Stimulated activated CD4-positive, alpha-beta T cell treated with anti-CD3 and anti-CD28 coated beads, Interleukin-4, amount 100 ng/mL, for 48 hours (primary cell): ENCODE results near the gene ZNF331.
A peak's percentile ranks its signal among the peaks of the same experiment; 100 is the strongest.
"Not testable (repeated sequence)": the region's sequence is repeated elsewhere in the genome, so short reads cannot be mapped to it uniquely, and the experiment has no call there.

Experiments used
- DNase-seq, 2 donors: peaks; one replicate each; pipeline ENCODE4 v3.0.0-alpha.2; 2020; ENCODE audit warnings: low read depth in 2 of 2

ZNF331 gene

DNA sequence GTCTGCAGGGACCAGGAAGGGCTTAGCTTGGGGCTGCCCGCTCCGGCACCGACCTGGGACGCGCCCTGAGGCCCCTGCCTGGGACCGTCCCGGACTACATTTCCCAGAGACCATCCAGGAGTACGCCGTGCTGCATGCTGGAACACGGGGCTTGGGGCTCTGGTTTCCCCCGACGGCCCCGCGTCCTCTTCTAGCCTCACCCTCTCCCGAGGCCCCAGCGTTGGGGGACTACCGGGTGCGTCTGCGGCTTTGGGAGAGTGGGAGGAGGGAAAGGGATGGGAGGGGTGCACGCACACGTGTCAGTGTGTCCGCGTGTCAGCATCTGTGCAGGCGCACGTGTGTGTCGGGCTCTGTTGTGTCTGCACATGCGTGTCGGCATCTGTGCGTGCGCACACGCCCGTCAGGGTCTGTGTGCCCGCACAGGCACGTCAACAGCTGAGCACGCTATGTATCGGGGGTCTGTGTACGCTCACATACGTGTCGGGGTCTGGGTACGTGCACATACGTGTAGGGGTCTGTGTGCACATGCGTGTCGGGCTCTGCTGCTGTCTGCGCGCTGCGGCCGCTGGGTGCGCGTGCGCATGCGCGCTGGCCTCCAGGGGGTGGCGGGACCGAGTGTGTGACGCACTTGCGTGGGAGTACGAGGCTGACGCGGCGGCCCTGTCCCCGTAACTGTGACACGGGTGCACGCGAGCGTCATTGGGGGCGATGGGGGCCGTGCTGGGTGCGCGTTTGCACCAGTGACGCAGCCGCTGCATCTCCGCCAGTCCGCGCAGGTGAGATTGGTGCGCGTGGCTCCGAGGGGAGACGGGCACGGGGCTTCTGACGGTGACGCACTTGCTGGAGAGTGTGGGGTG is at the start of gene ZNF331:
TSS of gene ZNF331 (plus strand) at position 625 of the 857 bp plus-strand sequence. CDS start 31,232 bp downstream, outside the sequence.
- DNase-seq, result peak; percentile 73 to 81

- no peak for DNase-seq
These were observed 45.8 kb upstream of the ZNF331 start for GRCh38 chr19:53492153-53492552.

GRCh38 chr19:53497311-53498023 is 40.5 kb upstream of the ZNF331 start:
- DNase-seq, result not testable (repeated sequence)

DNA sequence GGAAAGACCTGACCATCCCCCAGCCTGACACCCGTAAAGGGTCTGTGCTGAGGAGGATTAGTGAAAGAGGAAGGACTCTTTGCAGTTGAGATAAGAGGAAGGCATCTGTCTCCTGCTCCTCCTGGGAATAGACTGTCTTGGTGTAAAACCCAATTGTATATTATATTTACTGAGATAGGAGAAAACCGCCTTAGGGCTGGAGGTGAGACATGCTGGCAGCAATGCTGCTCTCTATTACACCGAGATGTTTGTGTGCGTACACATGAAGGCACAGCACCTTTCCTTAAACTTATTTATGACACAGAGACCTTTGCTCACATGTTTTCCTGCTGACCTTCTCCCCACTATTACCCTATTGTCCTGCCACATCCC is 39.9 kb upstream of the ZNF331 start:
- not testable (repeated sequence) for DNase-seq

- not testable (repeated sequence) for DNase-seq
These were observed 34.8 kb upstream of the ZNF331 start for GRCh38 chr19:53503151-53503550.

- not testable (repeated sequence) for DNase-seq
These were observed 34.1 kb upstream of the ZNF331 start for GRCh38 chr19:53503671-53504364.

DNA sequence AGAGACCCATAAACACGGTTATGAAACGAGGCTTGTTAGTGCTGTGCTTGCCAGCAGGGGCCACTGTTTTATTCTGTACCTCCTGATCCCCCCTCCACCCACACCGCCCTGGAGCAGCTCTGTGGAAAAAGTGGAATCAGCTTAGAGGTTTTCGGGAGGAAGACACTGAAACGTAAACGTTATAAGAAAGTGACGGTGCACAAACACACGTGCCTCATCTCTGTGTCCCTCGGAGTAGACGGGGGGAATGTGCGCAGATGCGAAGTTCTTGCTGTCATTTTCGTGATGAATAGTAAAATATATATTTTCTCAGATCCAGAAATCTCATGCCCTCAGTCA is 33.6 kb upstream of the ZNF331 start:
- DNase-seq, result not testable (repeated sequence)

DNA sequence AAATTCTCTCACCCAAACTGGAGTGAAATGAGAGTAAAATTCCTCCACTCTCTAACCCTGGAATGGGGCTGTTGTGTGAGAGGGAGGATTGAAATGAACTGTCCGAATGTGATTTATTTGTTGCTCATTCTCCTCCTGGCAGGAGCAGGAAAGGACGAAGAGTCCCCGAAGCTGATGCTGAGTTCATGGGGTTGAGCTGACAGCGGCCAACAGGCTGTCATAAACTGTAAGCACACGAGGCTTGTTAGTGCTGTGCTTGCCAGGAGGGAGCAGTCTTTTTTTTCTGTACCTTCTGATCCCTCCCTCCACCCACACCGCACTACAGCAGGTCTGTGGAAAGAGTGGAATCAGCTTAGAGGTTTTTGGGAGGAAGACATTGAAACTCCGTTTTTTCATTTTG is 33.1 kb upstream of the ZNF331 start:
- no peak for DNase-seq

DNA sequence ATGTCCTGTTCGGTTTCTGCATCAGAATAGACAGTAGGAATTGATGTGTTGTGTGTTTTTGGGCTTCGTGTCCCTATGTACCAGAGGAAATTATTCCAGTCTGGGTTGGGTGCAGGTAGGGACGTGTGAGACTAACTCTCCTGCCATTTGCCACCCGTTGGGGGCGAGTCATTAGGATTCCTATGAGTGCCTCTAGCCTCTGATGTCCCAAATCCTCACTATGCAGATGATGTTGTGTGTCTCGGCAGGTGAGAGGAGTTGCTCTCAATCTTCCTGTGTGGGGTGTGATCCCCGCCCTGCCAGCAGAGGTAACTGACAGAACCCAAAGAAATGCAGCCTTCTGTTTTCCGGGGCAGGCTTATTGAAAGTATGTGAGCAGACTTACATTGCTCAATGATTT is 31.2 kb upstream of the ZNF331 start:
- no peak for DNase-seq

GRCh38 chr19:53507523-53508442 is 30.2 kb upstream of the ZNF331 start:
- no peak for DNase-seq

DNA sequence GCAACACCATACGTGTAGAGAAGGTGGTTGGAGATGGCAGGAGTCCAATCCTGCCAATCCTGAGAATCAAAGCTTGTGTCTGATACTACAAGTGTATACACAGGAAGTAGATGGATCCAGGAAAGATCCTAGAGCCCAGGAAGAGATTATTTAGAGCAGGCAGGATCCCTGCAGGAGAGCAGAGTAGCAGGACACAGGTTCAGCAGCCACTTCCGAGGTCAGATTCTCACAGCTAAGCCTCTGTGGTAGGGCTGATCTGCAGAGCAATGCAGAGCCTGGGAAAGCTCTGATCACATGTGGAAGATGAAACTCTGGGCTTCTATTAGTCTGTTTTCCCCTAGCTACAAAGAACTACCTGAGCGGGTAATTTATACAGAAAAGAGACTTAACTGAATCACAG is 28.5 kb upstream of the ZNF331 start:
- no peak for DNase-seq

GRCh38 chr19:53509845-53510244 is 28.1 kb upstream of the ZNF331 start:
- no peak for DNase-seq

DNA sequence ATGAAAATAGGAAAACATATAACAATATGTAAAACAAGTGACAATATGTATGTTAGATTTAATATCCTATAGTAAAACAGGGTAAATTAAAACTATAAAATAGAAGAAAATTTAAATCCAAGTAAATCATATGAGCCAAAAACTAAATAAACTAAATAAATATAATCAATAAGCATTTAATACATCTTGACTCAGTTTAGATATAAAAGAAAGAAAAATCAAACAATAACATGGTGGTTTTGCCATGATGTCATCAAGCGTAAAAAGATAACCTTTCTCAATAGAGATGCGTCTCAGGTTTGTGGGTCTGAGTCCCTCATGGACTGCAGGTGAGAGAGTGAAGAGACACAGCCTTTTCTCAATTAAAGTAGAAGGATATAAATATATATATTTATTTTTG is 26.6 kb upstream of the ZNF331 start:
- no peak for DNase-seq

DNA sequence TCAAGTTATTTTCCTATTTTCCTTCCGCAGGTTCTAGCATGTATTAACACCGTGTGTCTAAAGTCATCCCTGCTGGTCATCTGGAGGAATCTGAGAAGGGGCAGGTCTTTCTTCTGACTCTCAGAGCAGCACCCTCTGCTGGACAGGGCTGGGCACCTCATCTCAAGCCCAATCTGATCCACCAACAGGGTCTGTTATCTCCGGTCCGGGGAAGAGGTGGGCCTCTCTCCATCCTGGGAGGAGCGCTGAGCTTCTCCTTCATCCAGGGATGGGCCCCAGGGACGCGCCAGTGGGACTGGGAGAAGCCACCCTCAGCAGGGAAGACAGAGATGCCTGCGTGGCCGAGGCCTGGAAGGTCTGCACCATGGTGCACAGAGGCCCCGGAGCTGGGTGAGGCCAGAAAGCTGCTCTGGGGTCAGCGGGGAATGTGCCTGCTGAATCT is 26.0 kb upstream of the ZNF331 start:
- peak; percentile 28 for DNase-seq

- DNase-seq, result not testable (repeated sequence)
These were observed 22.9 kb upstream of the ZNF331 start for GRCh38 chr19:53515047-53515446.

DNA sequence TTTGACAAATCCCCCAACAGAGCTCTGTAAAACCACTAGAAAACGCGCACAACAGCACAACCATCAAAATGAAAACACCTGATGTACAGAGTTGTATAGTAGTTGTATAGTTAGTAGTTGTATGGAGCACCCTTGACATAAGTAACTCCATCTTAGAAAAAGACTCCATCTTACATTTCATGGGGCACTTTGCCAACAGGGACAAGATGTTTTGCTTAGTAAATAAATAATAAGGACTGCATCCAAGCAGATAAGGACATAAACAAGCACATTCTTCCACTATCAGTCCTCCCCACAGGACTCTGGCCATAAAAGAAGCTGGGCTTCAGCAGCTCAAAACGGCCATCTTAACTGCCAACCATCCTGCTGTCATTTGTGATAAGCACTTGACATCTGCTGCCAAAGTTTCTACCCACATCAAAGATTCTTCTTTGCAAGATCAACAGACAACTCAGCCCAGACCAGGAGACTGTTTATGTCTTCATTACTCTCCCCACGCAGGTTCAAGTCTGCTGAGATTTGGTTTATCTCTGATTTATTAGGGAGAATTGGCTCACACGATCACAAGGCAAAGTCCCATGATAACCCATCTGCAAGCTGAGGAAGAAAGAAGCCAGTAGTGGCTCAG is 20.7 kb upstream of the ZNF331 start:
- no peak for DNase-seq

- no peak for DNase-seq
These were observed 19.8 kb upstream of the ZNF331 start for GRCh38 chr19:53518121-53518520.

DNA sequence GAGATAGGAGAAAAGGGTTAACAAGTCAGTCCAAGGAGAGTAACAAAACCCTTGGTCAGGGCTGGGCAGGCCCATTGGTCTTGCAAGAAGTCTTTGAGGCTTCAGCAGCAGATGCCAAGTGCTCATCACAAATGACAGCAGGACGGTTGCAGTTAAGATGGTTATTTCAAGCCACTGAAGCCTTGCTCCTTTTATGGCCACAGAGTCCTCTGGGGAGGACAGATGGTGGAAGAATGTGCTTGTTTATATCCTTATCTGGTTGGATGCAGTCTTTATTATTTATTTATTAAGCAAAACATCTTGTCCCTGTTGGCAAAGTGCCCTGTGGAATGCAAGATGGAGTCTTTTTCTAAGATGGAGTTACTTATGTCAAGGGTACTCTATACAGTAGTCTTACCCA is 19.2 kb upstream of the ZNF331 start:
- DNase-seq, result no peak

DNA sequence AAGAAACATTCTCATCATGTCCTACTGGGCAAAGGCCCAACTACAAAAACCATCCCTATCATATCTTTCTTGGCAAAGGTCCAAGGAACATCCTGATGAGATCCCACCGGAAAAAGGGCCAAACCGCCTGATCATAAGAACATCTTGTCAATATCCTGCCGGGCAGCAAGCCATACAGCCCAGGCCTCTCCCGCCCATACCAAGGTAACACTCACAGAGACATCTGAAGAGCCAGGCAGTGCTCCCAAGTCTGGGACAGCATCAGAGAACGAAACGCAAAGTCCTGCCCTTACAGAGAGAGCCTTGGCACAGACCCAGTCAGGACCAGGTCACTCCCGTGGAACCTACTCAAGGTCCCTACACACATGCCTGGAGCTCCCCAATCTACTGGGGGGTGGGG is 18.5 kb upstream of the ZNF331 start:
- no peak for DNase-seq

- DNase-seq, result no peak
These were observed 17.8 kb upstream of the ZNF331 start for GRCh38 chr19:53520163-53520546.
